ENCODE measurements around the gene UIMC1.
"Not testable (repeated sequence)": the region's sequence is repeated elsewhere in the genome, so short reads cannot be mapped to it uniquely, and the experiment has no call there.

UIMC1 gene

GRCh38 chr5:176881816-176882566, 124.6 kb downstream of the UIMC1 start:
- DNase-seq, result no peak

- no peak for DNase-seq
Observed at GRCh38 chr5:176881021-176881749, 125.4 kb downstream of the UIMC1 start.

GRCh38 chr5:176880366-176881020, 126.1 kb downstream of the UIMC1 start:
- no peak for DNase-seq

- no peak for DNase-seq
Observed at GRCh38 chr5:176879663-176880361, 126.8 kb downstream of the UIMC1 start.

- no peak for DNase-seq
Observed at GRCh38 chr5:176878906-176879662, 127.5 kb downstream of the UIMC1 start.

GRCh38 chr5:176878463-176878862, 128.1 kb downstream of the UIMC1 start:
- DNase-seq, result no peak

- DNase-seq, result no peak
Observed at GRCh38 chr5:176877793-176878331, 128.7 kb downstream of the UIMC1 start.

- no peak for DNase-seq
Observed at GRCh38 chr5:176876506-176877431, 129.8 kb downstream of the UIMC1 start.

GRCh38 chr5:176875783-176876505, 130.6 kb downstream of the UIMC1 start:
- no peak for DNase-seq

GRCh38 chr5:176875014-176875550, 131.5 kb downstream of the UIMC1 start:
- DNase-seq, result no peak

GRCh38 chr5:176874198-176874780, 132.3 kb downstream of the UIMC1 start:
- DNase-seq, result no peak

GRCh38 chr5:176873541-176874172, 132.9 kb downstream of the UIMC1 start:
- no peak for DNase-seq

GRCh38 chr5:176873011-176873410, 133.6 kb downstream of the UIMC1 start:
- not testable (repeated sequence) for DNase-seq

GRCh38 chr5:176872586-176872985, 134.0 kb downstream of the UIMC1 start:
- not testable (repeated sequence) for DNase-seq

GRCh38 chr5:176870644-176871043, 135.9 kb downstream of the UIMC1 start:
- DNase-seq, result not testable (repeated sequence)

- DNase-seq, result no peak
Observed at GRCh38 chr5:176870110-176870591, 136.4 kb downstream of the UIMC1 start.

- DNase-seq, result no peak
Observed at GRCh38 chr5:176869501-176870109, 137.0 kb downstream of the UIMC1 start.

- no peak for DNase-seq
Observed at GRCh38 chr5:176868731-176869130, 137.8 kb downstream of the UIMC1 start.
